ENCODE data around the gene FBXO11. TPM values are rescaled to one million over a fixed set of nuclear protein-coding genes. Genes with fewer than 3 reads are reported as not detected.

Gene FBXO11
- total and polyA plus RNA-seq, 2 of the 4 experiments (the other 2 are of a cell fraction) = 27.1 to 29.6 TPM

GRCh38 chr2:47810850-47811249 is 95.4 kb downstream of the FBXO11 start:
- Histone ChIP-seq H2AK9ac (replicated peaks; ENCODE audit: low read depth, low read length, poor library complexity) (no peak overlapping the region), H2BK20ac (ENCODE audit: low read depth, low read length) (no peak overlapping the region), H4K8ac (ENCODE audit: low read depth in 2 of 2, low read length in 2 of 2) (no peak overlapping the region), H3K18ac (ENCODE audit: low read depth, low read length) (no peak overlapping the region), H3K9me1 (ENCODE audit: insufficient read depth, low read length) (no peaks in the 10 kb centered on the region), H3K4me1 (ENCODE audit: control insufficient read depth, insufficient read depth, low read length) (peaks cover 6% of the 10 kb centered on the region), H3K9me3 (ENCODE audit: control insufficient read depth, insufficient read depth, low read length) (no peaks in the 10 kb centered on the region), H2AFZ (replicated peaks; ENCODE audit: low read length, poor library complexity) (no peak overlapping the region), H3K56ac (ENCODE audit: extremely low read depth, insufficient read depth, low read length) (no peak overlapping the region), H2BK5ac (ENCODE audit: low read depth, low read length, poor library complexity, severe bottlenecking) (no peak overlapping the region), H3K27me3 (ENCODE audit: control insufficient read depth, insufficient read depth, low read length) (no peaks in the 10 kb centered on the region), H4K20me1 (ENCODE audit: insufficient read depth, low read length) (peaks cover 5% of the 10 kb centered on the region; the same call in 1 of the 2 replicates), H3K4ac (ENCODE audit: low read depth, low read length) (no peak overlapping the region), H3K14ac (replicated peaks; ENCODE audit: low read depth, low read length) (no peak overlapping the region), H3K4me3 (ENCODE audit: insufficient read depth, low read depth, low read length) (no peak overlapping the region), H3K36me3 (ENCODE audit: control insufficient read depth, insufficient read depth, low read length) (peaks cover 30% of the 10 kb centered on the region), H3K9ac (ENCODE audit: low read depth, low read length) (no peak overlapping the region), H4K5ac (ENCODE audit: low read depth, low read length) (no peak overlapping the region), H3K23ac (ENCODE audit: low read depth, low read length) (no peak overlapping the region), H2BK15ac (ENCODE audit: low read depth, low read length) (no peak overlapping the region), H4K91ac (ENCODE audit: insufficient read depth, low read depth, low read length) (no peak overlapping the region), H3K79me1 (ENCODE audit: low read depth in 1 of 2, low read length in 2 of 2) (peaks cover 5 to 6% of the 10 kb centered on the region in 2 experiments), H2BK120ac (ENCODE audit: low read depth, low read length) (no peak overlapping the region), H2AK5ac (ENCODE audit: low read depth, low read length) (no peak overlapping the region), H3K4me2 (ENCODE audit: low read depth, low read length) (no peak overlapping the region), H3K27ac (ENCODE audit: insufficient read depth, low read length) (no peak overlapping the region)
- no TSS peak for BruUV-seq (replicated peaks)
- ATAC-seq (ENCODE audit: low read depth) (no peak), DNase-seq (no peak)
- ChIA-PET POLR2A (ENCODE audit: unreplicated experiment) (no interaction called here), CTCF (no interaction called here)
- intact Hi-C loops (cut with micrococcal nuclease) (no loop called here), dilution Hi-C loops (cut with HindIII; ENCODE audit: low sequenced_read_pairs, unreplicated experiment) (no loop called here), in situ Hi-C loops (cut with MboI; ENCODE audit: low sequenced_read_pairs) (no loop called here)
- TF ChIP-seq MXI1 (IDR thresholded peaks at IDR 0.05; ENCODE audit: borderline replicate concordance, low read depth, low read length) = no peak
